PC-3 (cell line): ENCODE results near the gene ZBTB46.

Experiments
- EZH2phosphoT487 ChIP-seq: fragments of 300-600 bp; sonication (generic); IDR thresholded peaks from 2 replicates; pipeline ENCODE4 v1.6.1; 2018; ENCODE audit warnings: mild to moderate bottlenecking, antibody characterized with exemption, low read length, borderline replicate concordance
- TF ChIP-seq, protein P1 (sequence below): fragments of 300-600 bp; sonication (generic); conservative IDR thresholded peaks from 2 replicates; pipeline ENCODE4 v1.5.1; 2017; ENCODE audit warnings: antibody characterized with exemption, low read depth, mild to moderate bottlenecking, low read length

GRCh38 chr20:63802469-63803240 is 28.4 kb downstream of the ZBTB46 start:
- TF ChIP-seq, protein P1, sequence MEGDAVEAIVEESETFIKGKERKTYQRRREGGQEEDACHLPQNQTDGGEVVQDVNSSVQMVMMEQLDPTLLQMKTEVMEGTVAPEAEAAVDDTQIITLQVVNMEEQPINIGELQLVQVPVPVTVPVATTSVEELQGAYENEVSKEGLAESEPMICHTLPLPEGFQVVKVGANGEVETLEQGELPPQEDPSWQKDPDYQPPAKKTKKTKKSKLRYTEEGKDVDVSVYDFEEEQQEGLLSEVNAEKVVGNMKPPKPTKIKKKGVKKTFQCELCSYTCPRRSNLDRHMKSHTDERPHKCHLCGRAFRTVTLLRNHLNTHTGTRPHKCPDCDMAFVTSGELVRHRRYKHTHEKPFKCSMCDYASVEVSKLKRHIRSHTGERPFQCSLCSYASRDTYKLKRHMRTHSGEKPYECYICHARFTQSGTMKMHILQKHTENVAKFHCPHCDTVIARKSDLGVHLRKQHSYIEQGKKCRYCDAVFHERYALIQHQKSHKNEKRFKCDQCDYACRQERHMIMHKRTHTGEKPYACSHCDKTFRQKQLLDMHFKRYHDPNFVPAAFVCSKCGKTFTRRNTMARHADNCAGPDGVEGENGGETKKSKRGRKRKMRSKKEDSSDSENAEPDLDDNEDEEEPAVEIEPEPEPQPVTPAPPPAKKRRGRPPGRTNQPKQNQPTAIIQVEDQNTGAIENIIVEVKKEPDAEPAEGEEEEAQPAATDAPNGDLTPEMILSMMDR = no peak
- TF ChIP-seq EZH2phosphoT487 = no peak
